ENCODE results near the gene ATP2B1. TPM values are rescaled to one million over a fixed set of nuclear protein-coding genes. Genes with fewer than 3 reads are reported as not detected.

ATP2B1 gene
- total and polyA plus RNA-seq, 2 donors (not counting 3 experiments of a cell fraction or from before 2014, with no cell fraction given), result 6.4 to 28.0 TPM

- BruUV-seq (replicated peaks), result no TSS peak
- DNase-seq (ENCODE audit: low read depth, low spot score), result no peak
- Histone ChIP-seq H3K4me3 (replicated peaks in 1 of 3; ENCODE audit: insufficient read depth in 1 of 3, low read depth in 1 of 3, low read length in 3 of 3) (no peak overlapping the region), H3K4me2 (ENCODE audit: insufficient read depth, low read length) (no peak overlapping the region), H2AFZ (ENCODE audit: low read depth, low read length) (no peak overlapping the region), H3K9ac (replicated peaks; ENCODE audit: extremely low read depth, insufficient read depth, low read length) (no peak overlapping the region), H3K27me3 (ENCODE audit: control insufficient read depth in 2 of 2, insufficient read depth in 2 of 2, low read length in 2 of 2) (no peaks in the 10 kb centered on the region), H3K27ac (ENCODE audit: insufficient read depth, low read depth, low read length) (no peak overlapping the region), H3K79me2 (ENCODE audit: control insufficient read depth, insufficient read depth, low read length) (no peaks in the 10 kb centered on the region), H4K20me1 (replicated peaks; ENCODE audit: control insufficient read depth, extremely low read depth, insufficient read depth, low read length) (no peaks in the 10 kb centered on the region), H3K9me3 (replicated peaks; ENCODE audit: control insufficient read depth, insufficient read depth, low read length) (no peaks in the 10 kb centered on the region), H3K9me1 (replicated peaks; ENCODE audit: control insufficient read depth, extremely low read depth, insufficient read depth, low read length) (no peaks in the 10 kb centered on the region), H3K36me3 (ENCODE audit: control insufficient read depth in 2 of 2, extremely low read depth in 1 of 2, insufficient read depth in 2 of 2, low read length in 2 of 2) (no peaks in the 10 kb centered on the region), H3K4me1 (ENCODE audit: control insufficient read depth, extremely low read depth, insufficient read depth, low read length) (peaks cover 5% of the 10 kb centered on the region)
- ChIA-PET CTCF (interaction anchor here (1.1 to 2.0 kb wide), 3 partner anchors 11 to 1402 kb away, joined by 3 to 6 read pairs (median 3); no protein-coding TSS in a partner anchor), POLR2A (no interaction called here)
- FAIRE-seq, result no peak
- dilution Hi-C loops (cut with MboI; ENCODE audit: extremely low pct_ligation_motif_present, low sequenced_read_pairs) (no loop called here), intact Hi-C loops (cut with micrococcal nuclease) (no loop called here)
- TF ChIP-seq JUN (IDR thresholded peaks at IDR 0.05; ENCODE audit: borderline replicate concordance, insufficient read depth, insufficient read length, low read depth) (no peak), POLR2AphosphoS5 (IDR thresholded peaks at IDR 0.05; ENCODE audit: insufficient read depth, low read depth, low read length) (no peak), MAX (IDR thresholded peaks at IDR 0.05; ENCODE audit: insufficient read depth, insufficient read length) (no peak), GATA2 (IDR thresholded peaks at IDR 0.05; ENCODE audit: insufficient read depth, insufficient read length, low read depth, low read length) (no peak), EZH2 (IDR thresholded peaks at IDR 0.05; ENCODE audit: borderline replicate concordance, low read depth, low read length, severe bottlenecking) (no peak), FOS (IDR thresholded peaks at IDR 0.05; ENCODE audit: borderline replicate concordance, insufficient read depth, low read length) (no peak), POLR2A (IDR thresholded peaks at IDR 0.05; ENCODE audit: low read depth, low read length) (no peak), MYC (IDR thresholded peaks at IDR 0.05; ENCODE audit: low read depth, low read length) (no peak)
Measured at GRCh38 chr12:89538897-89539296, 169.7 kb downstream of the ATP2B1 start.

Small RNA genes within 50 kb of the gene (small RNA-seq; reads per million reads assigned to genes)
- gene AC025034.2 (ENCODE audit: insufficient read depth, insufficient read length, low read depth, low replicate concordance) (not detected), gene RNA5SP365 (ENCODE audit: insufficient read depth, insufficient read length, low read depth, low replicate concordance) (not detected), gene RNU6-148P (ENCODE audit: insufficient read depth, insufficient read length, low read depth, low replicate concordance) (not detected)

Other genes with a start within 250 kb of the ATP2B1 start
- 9.8 and 10.9 TPM in 2 replicates for gene GALNT4, start 184.0 kb downstream of the ATP2B1 start, total RNA-seq
- gene GALNT4, start 184.0 kb downstream of the ATP2B1 start, polyA plus RNA-seq, result 1.3 and 2.0 TPM in 2 replicates
- gene POC1B, start 182.8 kb downstream of the ATP2B1 start, total RNA-seq, result 18.2 and 22.9 TPM in 2 replicates
- 6.5 and 7.1 TPM in 2 replicates for gene POC1B, start 182.8 kb downstream of the ATP2B1 start, polyA plus RNA-seq

All from endothelial cell of umbilical vein (primary cell).